ENCODE results near the gene AZIN2.
"Not testable (repeated sequence)": the region's sequence is repeated elsewhere in the genome, so short reads cannot be mapped to it uniquely, and the experiment has no call there.

Gene AZIN2

GRCh38 chr1:33094971-33095604 lies 14.1 kb downstream of the AZIN2 start:
- peak; percentile 16 for DNase-seq (ENCODE audit: low spot score)

- no peak for DNase-seq (ENCODE audit: low spot score)
Observed at GRCh38 chr1:33096363-33097005, 15.5 kb downstream of the AZIN2 start.

- no peak for DNase-seq (ENCODE audit: low spot score)
Observed at GRCh38 chr1:33097137-33097611, 16.2 kb downstream of the AZIN2 start.

- DNase-seq (ENCODE audit: low spot score): no peak
Observed at GRCh38 chr1:33097762-33098161, 16.8 kb downstream of the AZIN2 start.

GRCh38 chr1:33098371-33098770 lies 17.4 kb downstream of the AZIN2 start:
- no peak for DNase-seq (ENCODE audit: low spot score)

GRCh38 chr1:33099290-33100118 lies 18.6 kb downstream of the AZIN2 start:
- DNase-seq (ENCODE audit: low spot score): peak; percentile 79

- DNase-seq (ENCODE audit: low spot score): not testable (repeated sequence)
Observed at GRCh38 chr1:33100119-33100415, 19.1 kb downstream of the AZIN2 start.

GRCh38 chr1:33110477-33110876 lies 29.5 kb downstream of the AZIN2 start:
- DNase-seq (ENCODE audit: low spot score): no peak

- no peak for DNase-seq (ENCODE audit: low spot score)
Observed at GRCh38 chr1:33111965-33112364, 31.0 kb downstream of the AZIN2 start.

GRCh38 chr1:33117440-33118085 lies 36.6 kb downstream of the AZIN2 start:
- no peak for DNase-seq (ENCODE audit: low spot score)

GRCh38 chr1:33118274-33118673 lies 37.3 kb downstream of the AZIN2 start:
- DNase-seq (ENCODE audit: low spot score): no peak

GRCh38 chr1:33119050-33119449 lies 38.1 kb downstream of the AZIN2 start:
- no peak for DNase-seq (ENCODE audit: low spot score)

- no peak for DNase-seq (ENCODE audit: low spot score)
Observed at GRCh38 chr1:33119532-33120217, 38.7 kb downstream of the AZIN2 start.

- no peak for DNase-seq (ENCODE audit: low spot score)
Observed at GRCh38 chr1:33120436-33121231, 39.7 kb downstream of the AZIN2 start.

GRCh38 chr1:33121728-33122127 lies 40.8 kb downstream of the AZIN2 start:
- DNase-seq (ENCODE audit: low spot score): no peak

GRCh38 chr1:33122483-33123178 lies 41.7 kb downstream of the AZIN2 start:
- DNase-seq (ENCODE audit: low spot score): no peak

GRCh38 chr1:33123266-33123665 lies 42.3 kb downstream of the AZIN2 start:
- no peak for DNase-seq (ENCODE audit: low spot score)

GRCh38 chr1:33124647-33125046 lies 43.7 kb downstream of the AZIN2 start:
- DNase-seq (ENCODE audit: low spot score): not testable (repeated sequence)

GRCh38 chr1:33126411-33127000 lies 45.6 kb downstream of the AZIN2 start:
- no peak for DNase-seq (ENCODE audit: low spot score)
